ENCODE measurements around the gene PGBD4. TPM values are rescaled to one million over a fixed set of nuclear protein-coding genes. Genes with fewer than 3 reads are reported as not detected.

The PGBD4 gene
- 0.77 and 0.82 TPM in 2 replicates for total RNA-seq

GRCh38 chr15:34101366-34102174, at the start of gene PGBD4, which contains the start of gene EMC7:
Gene PGBD4, plus strand, starts transcription at chr15:34102083. Its CDS starts 449 bp downstream, at chr15:34102532.
Gene EMC7, minus strand, starts transcription at chr15:34101862. Its CDS starts 23 bp downstream, at chr15:34101839.

Other genes starting within 250 kb of the PGBD4 start
- under 0.01 TPM in 2 replicates for gene CHRM5, start 133.6 kb upstream of the PGBD4 start, total RNA-seq
- gene AVEN, start 62.9 kb upstream of the PGBD4 start, total RNA-seq = 24.1 and 44.7 TPM in 2 replicates
- 46.0 and 68.1 TPM in 2 replicates for gene EMC7, start 221 bp upstream of the PGBD4 start, total RNA-seq
- 19.9 and 32.3 TPM in 2 replicates for gene KATNBL1, start 108.0 kb downstream of the PGBD4 start, total RNA-seq
- gene EMC4, start 122.9 kb downstream of the PGBD4 start, total RNA-seq = 110 and 159 TPM in 2 replicates
- gene SLC12A6, start 235.7 kb downstream of the PGBD4 start, total RNA-seq = 7.8 and 14.2 TPM in 2 replicates
- 161 and 224 TPM in 2 replicates for gene NOP10, start 241.1 kb downstream of the PGBD4 start, total RNA-seq
- not detected in 2 replicates for gene NUTM1, start 241.2 kb downstream of the PGBD4 start, total RNA-seq